ENCODE measurements around the gene KBTBD13.

KBTBD13 gene

GRCh38 chr15:65115542-65115941 lies 39.0 kb downstream of the KBTBD13 start:
- no peak for DNase-seq

All from CD4-positive, alpha-beta T cell treated with Interleukin-10 for 1 hour (primary cell).